H1 (cell line): ENCODE data around the gene ENTREP3. TPM values are rescaled to one million over a fixed set of nuclear protein-coding genes. Genes with fewer than 3 reads are reported as not detected.
A peak's percentile ranks its signal among the peaks of the same experiment; 100 is the strongest.

ENCODE experiments used
- ASH2L ChIP-seq: fragments of 200-600, 300-600 bp; sonication (generic); IDR thresholded peaks from one replicate; pipeline ENCODE4 v1.7.1; 2017; ENCODE audit warnings: low read length
- BRCA1 ChIP-seq: IDR thresholded peaks from 2 replicates; pipeline ENCODE4 v1.6.1; 2012; ENCODE audit warnings: low read depth, low read length, improper control_type of control experiment
- CREB1 ChIP-seq: IDR thresholded peaks from 2 replicates; pipeline ENCODE4 v1.6.1; 2012; ENCODE audit warnings: inconsistent platforms
- E2F6 ChIP-seq: IDR thresholded peaks from 2 replicates; pipeline ENCODE4 v1.6.1; 2012; ENCODE audit warnings: inconsistent platforms
- EZH2 ChIP-seq: fragments of 200-600 bp; sonication (generic); IDR thresholded peaks from 2 replicates; pipeline ENCODE4 v1.7.1; 2012; ENCODE audit warnings: low read depth, mild to moderate bottlenecking, moderate library complexity, low read length, inconsistent platforms; ENCODE audit not compliant: severe bottlenecking
- FOSL1 ChIP-seq: IDR thresholded peaks from 2 replicates; pipeline ENCODE4 v1.6.1; 2011; ENCODE audit warnings: mild to moderate bottlenecking, low read depth, low read length, moderate library complexity; ENCODE audit not compliant: insufficient read depth
- GABPA ChIP-seq: IDR thresholded peaks from 2 replicates; pipeline ENCODE4 v1.6.1; 2011; ENCODE audit warnings: mild to moderate bottlenecking, low read length, moderate library complexity, borderline replicate concordance; ENCODE audit not compliant: insufficient read depth
- JUN ChIP-seq: IDR thresholded peaks from 2 replicates; pipeline ENCODE4 v1.6.1; 2011; ENCODE audit warnings: low read depth, mild to moderate bottlenecking, improper control_type of control experiment, low read length
- KDM4A ChIP-seq: IDR thresholded peaks from one replicate; pipeline ENCODE4 v1.7.1; 2012; ENCODE audit warnings: low read depth, mild to moderate bottlenecking, moderate library complexity, low read length, inconsistent platforms; ENCODE audit not compliant: severe bottlenecking
- KDM5A ChIP-seq: fragments of 200-600 bp; IDR thresholded peaks from 2 replicates; pipeline ENCODE4 v1.7.1; 2012; ENCODE audit warnings: mild to moderate bottlenecking, low read length, inconsistent platforms, mixed read lengths
- MAFK ChIP-seq: IDR thresholded peaks from 2 replicates; pipeline ENCODE4 v1.6.1; 2012; ENCODE audit warnings: low read depth, mild to moderate bottlenecking, improper control_type of control experiment, low read length
- NRF1 ChIP-seq: IDR thresholded peaks from 2 replicates; pipeline ENCODE4 v1.6.1; 2011; ENCODE audit warnings: mild to moderate bottlenecking, low read depth, low read length, improper control_type of control experiment
- PHF8 ChIP-seq: fragments of 200-600 bp; sonication (generic); conservative IDR thresholded peaks from 2 replicates; pipeline ENCODE4 v1.7.1; 2012; ENCODE audit warnings: low read depth, mild to moderate bottlenecking, inconsistent platforms, low read length, moderate library complexity
- POU5F1 ChIP-seq: IDR thresholded peaks from 2 replicates; pipeline ENCODE4 v1.6.1; 2011; ENCODE audit warnings: low read depth, mild to moderate bottlenecking, low read length, moderate library complexity
- RFX5 ChIP-seq: IDR thresholded peaks from 2 replicates; pipeline ENCODE4 v1.6.1; 2011; ENCODE audit warnings: low read depth, low read length, improper control_type of control experiment, borderline replicate concordance
- SIN3A ChIP-seq, 2 experiments: IDR thresholded peaks in 1 of 2; conservative IDR thresholded peaks in 1 of 2; 2 replicates each; pipeline ENCODE4 v1.6.1; 2011 to 2012; ENCODE audit warnings: low read length in 2 of 2, improper control_type of control experiment in 1 of 2, low read depth in 1 of 2, mild to moderate bottlenecking in 1 of 2
- SP4 ChIP-seq: IDR thresholded peaks from 2 replicates; pipeline ENCODE4 v1.6.1; 2012; ENCODE audit warnings: low read length, inconsistent platforms
- SRF ChIP-seq: IDR thresholded peaks from 2 replicates; pipeline ENCODE4 v1.6.1; 2011; ENCODE audit warnings: mild to moderate bottlenecking, low read depth, low read length, moderate library complexity
- SUZ12 ChIP-seq: fragments of 200-600 bp; sonication (generic); IDR thresholded peaks from 2 replicates; pipeline ENCODE4 v1.6.1; 2012; ENCODE audit warnings: mild to moderate bottlenecking, inconsistent platforms, low read length, moderate library complexity, mixed read lengths
- TCF12 ChIP-seq: IDR thresholded peaks from 2 replicates; pipeline ENCODE4 v1.6.1; 2011; ENCODE audit warnings: low read depth, mild to moderate bottlenecking, low read length
- YY1 ChIP-seq: IDR thresholded peaks from 2 replicates; pipeline ENCODE4 v1.6.1; 2011; ENCODE audit warnings: low read depth, mild to moderate bottlenecking, low read length
- polyA plus RNA-seq, 7 experiments: library from polyadenylated mRNA; depleted of rRNA in 3 of 7; stranded (reverse) in 5 of 7; unstranded in 2 of 7; fragments of >200 nt in 5 of 7; fragments of 200-250 nt in 2 of 7; gene quantifications; 1 replicate in 5 of 7; 2 replicates in 1 of 7; 4 replicates in 1 of 7; pipeline versions ENCODE4 v1.2.1 to v1.2.3, GENCODE V29; 2011 to 2013; ENCODE audit warnings: missing spikeins in 2 of 7, mixed read lengths in 2 of 7
- total RNA-seq: library from RNA; stranded (reverse); fragmentation: NEBNext Ultra II Directional; extraction: Animal tissue kit (Norgen Biotek cat#: 25700); gene quantifications from 2 replicates; pipeline ENCODE4 v1.2.1, GENCODE V29; 2021

The ENTREP3 gene
- total and polyA plus RNA-seq, 2 of the 8 experiments (the other 6 are each of a cell fraction or from before 2014, with no cell fraction given), result 22.8 to 52.2 TPM

GRCh38 chr1:155244368-155245162 is 10.7 kb downstream of the ENTREP3 start (continued):
- TF ChIP-seq E2F6 (peak; percentile 94), MAFK (no peak), BRCA1 (peak; percentile 48; the same call in 1 of the 2 replicates), SRF (0 out of 2 replicates have a peak, but pooled peaks have one; percentile 37), SUZ12 (no peak), SIN3A (conservative IDR thresholded peaks at IDR 0.05 in 1 of 2, IDR thresholded peaks at IDR 0.05 in 1 of 2; ENCODE audit: low read depth in 1 of 2, low read length in 2 of 2) (peak in 1 of 2 experiments; percentile 65; a peak in 2 of 4 replicates), CREB1 (peak; percentile 71), FOSL1 (0 out of 2 replicates have a peak, but pooled peaks have one; percentile 29), YY1 (0 out of 2 replicates have a peak, but pooled peaks have one; percentile 64), KDM5A (no peak), PHF8 (peak; percentile 60), SP4 (peak; percentile 93), ASH2L (peak; percentile 76), EZH2 (no peak), POU5F1 (0 out of 2 replicates have a peak, but pooled peaks have one; percentile 54), TCF12 (0 out of 2 replicates have a peak, but pooled peaks have one; percentile 82), NRF1 (peak; percentile 46; the same call in 1 of the 2 replicates), GABPA (no peak), JUN (no peak), RFX5 (no peak), KDM4A (no peak)
